Trophoblast cell (in vitro differentiated cells and primary cell): ENCODE measurements around the gene PCDHB6.
"Not testable (repeated sequence)": the region's sequence is repeated elsewhere in the genome, so short reads cannot be mapped to it uniquely, and the experiment has no call there.

Experiments used
- DNase-seq, 2 donors: peaks; one replicate each; pipeline ENCODE4 v3.0.0-alpha.2; 2016
- H2AFZ ChIP-seq: 2 replicates; pipeline ENCODE4 v1.6.1; 2013; ENCODE audit warnings: low read length, moderate library complexity, mild to moderate bottlenecking; ENCODE audit not compliant: insufficient read depth, poor library complexity
- H2AK5ac ChIP-seq: 2 replicates; pipeline ENCODE4 v1.6.1; 2013; ENCODE audit warnings: mild to moderate bottlenecking, low read length
- H2BK120ac ChIP-seq: 2 replicates; pipeline ENCODE4 v1.6.1; 2013; ENCODE audit warnings: low read length, mild to moderate bottlenecking, moderate library complexity; ENCODE audit not compliant: insufficient read depth, poor library complexity
- H2BK12ac ChIP-seq: 2 replicates; pipeline ENCODE4 v1.6.1; 2013; ENCODE audit warnings: mild to moderate bottlenecking, low read length, moderate library complexity
- H2BK5ac ChIP-seq: 2 replicates; pipeline ENCODE4 v1.6.1; 2013; ENCODE audit warnings: low read length, low read depth, moderate library complexity, mild to moderate bottlenecking; ENCODE audit not compliant: poor library complexity
- H3K14ac ChIP-seq: 2 replicates; pipeline ENCODE4 v1.6.1; 2013; ENCODE audit warnings: mild to moderate bottlenecking, low read length
- H3K18ac ChIP-seq: 2 replicates; pipeline ENCODE4 v1.6.1; 2013; ENCODE audit warnings: mild to moderate bottlenecking, low read length
- H3K23ac ChIP-seq: 2 replicates; pipeline ENCODE4 v1.6.1; 2013; ENCODE audit warnings: low read length
- H3K27ac ChIP-seq: 2 replicates; pipeline ENCODE4 v1.5.1; 2013; ENCODE audit warnings: low read depth, mild to moderate bottlenecking, inconsistent platforms, low read length, moderate library complexity
- H3K27me3 ChIP-seq: 2 replicates; pipeline ENCODE4 v1.6.1; 2013; ENCODE audit warnings: inconsistent platforms, mild to moderate bottlenecking, low read length, moderate library complexity; ENCODE audit not compliant: insufficient read depth
- H3K36me3 ChIP-seq, 2 experiments: 1 replicate in 1 of 2; 2 replicates in 1 of 2; pipeline ENCODE4 v1.6.1; 2013; ENCODE audit warnings: low read length in 2 of 2, mild to moderate bottlenecking in 2 of 2, moderate library complexity in 1 of 2; ENCODE audit not compliant: insufficient read depth in 2 of 2, control insufficient read depth in 1 of 2
- H3K4ac ChIP-seq: 2 replicates; pipeline ENCODE4 v1.6.1; 2013; ENCODE audit warnings: low read depth, mild to moderate bottlenecking, low read length, moderate library complexity
- H3K4me1 ChIP-seq, 2 experiments: 1 replicate in 1 of 2; 2 replicates in 1 of 2; pipeline ENCODE4 v1.6.1; 2013; ENCODE audit warnings: low read length in 2 of 2, mild to moderate bottlenecking in 2 of 2, moderate library complexity in 1 of 2; ENCODE audit not compliant: insufficient read depth in 2 of 2, control insufficient read depth in 1 of 2
- H3K4me2 ChIP-seq: 2 replicates; pipeline ENCODE4 v1.6.1; 2013; ENCODE audit warnings: inconsistent platforms, mild to moderate bottlenecking, low read length, moderate library complexity
- H3K4me3 ChIP-seq: 2 replicates; pipeline ENCODE4 v1.5.1; 2013; ENCODE audit warnings: mild to moderate bottlenecking, low read depth, low read length, inconsistent platforms
- H3K79me1 ChIP-seq: one replicate; pipeline ENCODE4 v1.6.1; 2013; ENCODE audit warnings: low read length
- H3K79me2 ChIP-seq: 2 replicates; pipeline ENCODE4 v1.6.1; 2013; ENCODE audit warnings: low read length, mild to moderate bottlenecking; ENCODE audit not compliant: control insufficient read depth, insufficient read depth, poor library complexity
- H3K9ac ChIP-seq: 2 replicates; pipeline ENCODE4 v1.6.1; 2013; ENCODE audit warnings: mild to moderate bottlenecking, low read length
- H3K9me3 ChIP-seq: 2 replicates; pipeline ENCODE4 v1.6.1; 2013; ENCODE audit warnings: low read depth, mild to moderate bottlenecking, control low read depth, inconsistent platforms, low read length; ENCODE audit not compliant: insufficient read depth
- H4K12ac ChIP-seq: 2 replicates; pipeline ENCODE4 v1.6.1; 2013; ENCODE audit warnings: low read depth, mild to moderate bottlenecking, low read length, moderate library complexity
- H4K8ac ChIP-seq: 2 replicates; pipeline ENCODE4 v1.6.1; 2013; ENCODE audit warnings: low read depth, mild to moderate bottlenecking, low read length, moderate library complexity
- H4K91ac ChIP-seq: one replicate; pipeline ENCODE4 v1.6.1; 2013; ENCODE audit warnings: low read depth, mild to moderate bottlenecking, low read length, moderate library complexity
- WGBS: extraction: QIAGEN DNeasy Blood & Tissue Kit; methylation state at CpG from one replicate; pipeline ENCODE4 v1.1.7; 2013; ENCODE audit warnings: missing lambda C conversion rate; ENCODE audit not compliant: insufficient read length, insufficient coverage; ENCODE audit errors: extremely low coverage; 5-methylcytosine and 5-hydroxymethylcytosine counted together

PCDHB6 gene

GRCh38 chr5:141189131-141189530 lies 39.3 kb downstream of the PCDHB6 start:
- not testable (repeated sequence) for H3K4me2 ChIP-seq, H2BK12ac ChIP-seq, H4K91ac ChIP-seq, DNase-seq, H3K4me3 ChIP-seq, H2AK5ac ChIP-seq, H3K23ac ChIP-seq, H3K27ac ChIP-seq, H3K18ac ChIP-seq, H4K8ac ChIP-seq, H3K14ac ChIP-seq, H3K9ac ChIP-seq, H3K79me1 ChIP-seq, H3K9me3 ChIP-seq, H4K12ac ChIP-seq, H3K79me2 ChIP-seq, H2AFZ ChIP-seq, H3K4ac ChIP-seq, H3K27me3 ChIP-seq, H3K36me3 ChIP-seq, H2BK120ac ChIP-seq, H3K4me1 ChIP-seq, H2BK5ac ChIP-seq
- no CpG with 5 or more reads among the region's 35 CpGs for WGBS

- H2BK12ac ChIP-seq, result no peak within 1 kb of the TSS
- no peak within 1 kb of the TSS for H3K18ac ChIP-seq
- no peak within 1 kb of the TSS for H3K4ac ChIP-seq
- no peak within 1 kb of the TSS for H3K27ac ChIP-seq
- H3K79me2 ChIP-seq, result no peaks in the 10 kb centered on the region
- H3K4me3 ChIP-seq, result no peak within 1 kb of the TSS
- peak in 1 of 2 donors; percentile 21 for DNase-seq
- H2BK120ac ChIP-seq, result no peak within 1 kb of the TSS
- H3K4me2 ChIP-seq, result peak within 1 kb of the TSS; percentile 21
- H3K9me3 ChIP-seq, result no peaks in the 10 kb centered on the region
- no peaks in the 10 kb centered on the region for H3K4me1 ChIP-seq
- peak within 1 kb of the TSS; percentile 50 for H2AFZ ChIP-seq
- H2AK5ac ChIP-seq, result no peak within 1 kb of the TSS
- no peaks in the 10 kb centered on the region for H3K27me3 ChIP-seq
- H3K23ac ChIP-seq, result no peak within 1 kb of the TSS
- H3K79me1 ChIP-seq, result no peaks in the 10 kb centered on the region
- no peaks in the 10 kb centered on the region for H3K36me3 ChIP-seq
- peak within 1 kb of the TSS; percentile 77 for H4K12ac ChIP-seq
- no peak within 1 kb of the TSS for H4K91ac ChIP-seq
- H4K8ac ChIP-seq, result peak within 1 kb of the TSS; percentile 88
- no CpG with 5 or more reads among the region's 10 CpGs for WGBS
- no peak within 1 kb of the TSS for H3K14ac ChIP-seq
- H2BK5ac ChIP-seq, result no peak within 1 kb of the TSS
- no peak within 1 kb of the TSS for H3K9ac ChIP-seq
These were observed 42.4 kb downstream of the PCDHB6 start, which contains the start of gene PCDHB10 for GRCh38 chr5:141192110-141192725. Gene PCDHB10 (plus strand): TSS chr5:141192353. CDS start chr5:141192553, 200 bp downstream.

GRCh38 chr5:141194332-141194731 lies 44.5 kb downstream of the PCDHB6 start:
- not testable (repeated sequence) for H3K18ac ChIP-seq, H3K4me2 ChIP-seq, H4K12ac ChIP-seq, H3K4me3 ChIP-seq, H3K23ac ChIP-seq, H3K9ac ChIP-seq, H3K27me3 ChIP-seq, H4K8ac ChIP-seq, H3K9me3 ChIP-seq, H2BK5ac ChIP-seq, H2AK5ac ChIP-seq, H3K79me1 ChIP-seq, H3K27ac ChIP-seq, H3K79me2 ChIP-seq, H3K14ac ChIP-seq, H3K36me3 ChIP-seq, DNase-seq, H2BK12ac ChIP-seq, H2BK120ac ChIP-seq, H3K4me1 ChIP-seq, H4K91ac ChIP-seq, H3K4ac ChIP-seq, H2AFZ ChIP-seq
- no CpG with 5 or more reads among the region's 37 CpGs for WGBS

- H3K9ac ChIP-seq, result no peak overlapping the region
- no peak overlapping the region for H4K91ac ChIP-seq
- no peak overlapping the region for H3K18ac ChIP-seq
- no peak overlapping the region for H3K23ac ChIP-seq
- no peak overlapping the region for H4K8ac ChIP-seq
- no peak overlapping the region for H3K4me3 ChIP-seq
- no peaks in the 10 kb centered on the region for H3K79me1 ChIP-seq
- no peak overlapping the region for H2BK5ac ChIP-seq
- H3K4me1 ChIP-seq, result no peaks in the 10 kb centered on the region
- no peak overlapping the region for H2AK5ac ChIP-seq
- no peak overlapping the region for H3K14ac ChIP-seq
- no peaks in the 10 kb centered on the region for H3K27me3 ChIP-seq
- H3K9me3 ChIP-seq, result no peaks in the 10 kb centered on the region
- no peaks in the 10 kb centered on the region for H3K36me3 ChIP-seq
- no peak overlapping the region for H3K4ac ChIP-seq
- DNase-seq, result no peak
- no CpG with 5 or more reads among the region's 3 CpGs for WGBS
- H3K4me2 ChIP-seq, result no peak overlapping the region
- H3K27ac ChIP-seq, result no peak overlapping the region
- no peak overlapping the region for H2BK12ac ChIP-seq
- no peak overlapping the region for H2BK120ac ChIP-seq
- no peak overlapping the region for H4K12ac ChIP-seq
- H2AFZ ChIP-seq, result no peak overlapping the region
- H3K79me2 ChIP-seq, result no peaks in the 10 kb centered on the region
These were observed 46.5 kb downstream of the PCDHB6 start for GRCh38 chr5:141196363-141196762.
